Spleen (tissue), 11 donors: Measurements from ENCODE around the gene SETBP1. TPM values are rescaled to one million over a fixed set of nuclear protein-coding genes. Genes with fewer than 3 reads are reported as not detected.

Experiments
- DNase-seq: peaks from one replicate; pipeline ENCODE4 v3.0.0-alpha.2; 2020
- H3K27ac ChIP-seq, 8 donors: fragments of 200-600 bp; sonication (generic) in 7 of 8; 1 replicate in 4 of 8; 2 replicates in 4 of 8; pipeline versions ENCODE4 v1.5.0 to v1.8.0; 2016 to 2021; ENCODE audit warnings: inconsistent platforms in 4 of 8, mild to moderate bottlenecking in 4 of 8, moderate library complexity in 1 of 8
- H3K27me3 ChIP-seq, 7 donors: fragments of 200-600 bp; sonication (generic) in 6 of 7; replicated peaks in 1 of 7; 1 replicate in 4 of 7; 2 replicates in 3 of 7; pipeline versions ENCODE4 v1.5.0 to v1.8.0; 2016 to 2021; ENCODE audit warnings: inconsistent platforms in 3 of 7, mild to moderate bottlenecking in 1 of 7
- H3K36me3 ChIP-seq, 6 donors: fragments of 200-600 bp; sonication (generic) in 5 of 6; 1 replicate in 4 of 6; 2 replicates in 2 of 6; pipeline versions ENCODE4 v1.5.0 to v1.8.0; 2016 to 2021; ENCODE audit warnings: inconsistent platforms in 2 of 6
- H3K4me1 ChIP-seq, 6 donors: fragments of 200-600 bp; sonication (generic) in 5 of 6; 1 replicate in 3 of 6; 2 replicates in 3 of 6; pipeline versions ENCODE4 v1.5.0 to v1.8.0; 2016 to 2021; ENCODE audit warnings: inconsistent platforms in 3 of 6
- H3K4me3 ChIP-seq, 8 donors: fragments of 200-600 bp; sonication (generic) in 7 of 8; 1 replicate in 4 of 8; 2 replicates in 4 of 8; pipeline versions ENCODE4 v1.5.0 to v1.8.0; 2016 to 2021; ENCODE audit warnings: inconsistent platforms in 4 of 8, mild to moderate bottlenecking in 4 of 8, moderate library complexity in 2 of 8
- H3K9me3 ChIP-seq, 8 donors: fragments of 200-600 bp; sonication (generic) in 7 of 8; 1 replicate in 4 of 8; 2 replicates in 4 of 8; pipeline versions ENCODE4 v1.5.0 to v1.8.0; 2016 to 2021; ENCODE audit warnings: inconsistent platforms in 4 of 8
- CTCF ChIP-seq, 11 experiments: fragments of 200-600 bp in 7 of 11; fragments of 450-650 bp in 4 of 11; sonication (generic) in 4 of 11; IDR thresholded peaks in 8 of 11; conservative IDR thresholded peaks in 3 of 11; 1 replicate in 7 of 11; 2 replicates in 4 of 11; pipeline versions ENCODE4 v1.4.0 to v1.8.0; 2016 to 2021; ENCODE audit warnings: antibody characterized with exemption in 11 of 11, inconsistent platforms in 4 of 11, mild to moderate bottlenecking in 1 of 11
- POLR2A ChIP-seq, 3 donors: fragments of 450-650 bp; IDR thresholded peaks; one replicate each; pipeline ENCODE4 v1.5.1; 2017; ENCODE audit warnings: antibody characterized with exemption in 3 of 3, mild to moderate bottlenecking in 1 of 3
- POLR2AphosphoS5 ChIP-seq, 3 donors: sonication (generic); formaldehyde crosslinking; IDR thresholded peaks; one replicate each; pipeline ENCODE4 v1.5.1; 2017; ENCODE audit warnings: antibody characterized with exemption in 3 of 3
- WGBS, 5 donors: extraction: QIAGEN DNeasy Blood & Tissue Kit in 3 of 5; methylation state at CpG; one replicate each; pipeline versions ENCODE4 v1.1.5 to v1.1.7; 2013 to 2018; 5-methylcytosine and 5-hydroxymethylcytosine counted together
- intact Hi-C: fragments of 100-400 bp; cut with DNase I; formaldehyde crosslinking; loops from one replicate; pipeline ENCODE4 v1.15.0; 2023; ENCODE audit warnings: low total_unique reads
- polyA plus RNA-seq, 3 donors: library from polyadenylated mRNA; stranded (reverse); fragments of 200-250 nt; gene quantifications; one replicate each; pipeline ENCODE4 v1.2.1, GENCODE V29; 2013
- total RNA-seq, 7 donors: library from RNA; depleted of rRNA in 3 of 7; stranded (reverse); fragments of >200 nt in 3 of 7; fragmentation: NEBNext Ultra II Directional in 4 of 7; extraction: Animal tissue kit (Norgen Biotek cat#: 25700) in 4 of 7; gene quantifications; one replicate each; pipeline versions ENCODE4 v1.1.0 to v1.2.1, GENCODE V29; 2016 to 2021
- donor health status: healthy with polysubstance abuse.
- donor health status: DM: no; HTN: no; CAD: no; lungs with moderate emphysema.
- donor health status: DM: no; HTN: no; CAD: no.
- donor health status: Bipolar disorder and iron deficiency.
- donor health status: healthy.
- donor health status: DM: no; HTN: no; CAD: no.
- donor health status: DM: yes; HTN: yes; CAD: no.

SETBP1 gene
- total and polyA plus RNA-seq, 10 donors: 2.0 to 50.7 (median 33.1) TPM

GRCh38 chr18:44727291-44727690 lies 46.6 kb downstream of the SETBP1 start:
- Histone ChIP-seq H3K4me1 (peaks cover 52 to 100% (median 83%) of the 10 kb centered on the region in 6 donors), H3K27me3 (no peaks in the 10 kb centered on the region), H3K27ac (peak overlapping the region in 4 of 8 donors; percentile 79 to 83 (median 79)), H3K4me3 (no peak overlapping the region), H3K9me3 (no peaks in the 10 kb centered on the region), H3K36me3 (no peaks in the 10 kb centered on the region)
- no peak for DNase-seq
- TF ChIP-seq CTCF (IDR thresholded peaks at IDR 0.05 in 8 of 11, conservative IDR thresholded peaks at IDR 0.05 in 3 of 11): no peak
- TF ChIP-seq POLR2AphosphoS5 (IDR thresholded peaks at IDR 0.05): no peak
- no peak for TF ChIP-seq POLR2A (IDR thresholded peaks at IDR 0.05)
- 80 to 93% (median 86%) methylated on average over 4 of the region's 4 CpGs for WGBS, 5 donors
- intact Hi-C loops: no loop called here

- TF ChIP-seq POLR2AphosphoS5 (IDR thresholded peaks at IDR 0.05) (peak in 1 of 3 donors; percentile 10), POLR2A (IDR thresholded peaks at IDR 0.05) (no peak)
- intact Hi-C loops: no loop called here
- Histone ChIP-seq H3K36me3 (no peaks in the 10 kb centered on the region), H3K4me3 (no peak overlapping the region), H3K9me3 (no peaks in the 10 kb centered on the region), H3K27ac (peak overlapping the region in 4 of 8 donors; percentile 2 to 67 (median 32)), H3K4me1 (peaks cover 35 to 100% (median 81%) of the 10 kb centered on the region in 6 donors), H3K27me3 (no peaks in the 10 kb centered on the region)
- DNase-seq: peak; percentile 78
- WGBS, 5 donors: 67 to 74% (median 69%) methylated on average over 5 of the region's 5 CpGs
Observed at GRCh38 chr18:44729631-44730101, 49.0 kb downstream of the SETBP1 start.

- TF ChIP-seq POLR2A (IDR thresholded peaks at IDR 0.05) (no peak), CTCF (IDR thresholded peaks at IDR 0.05 in 8 of 11, conservative IDR thresholded peaks at IDR 0.05 in 3 of 11) (no peak), POLR2AphosphoS5 (IDR thresholded peaks at IDR 0.05) (no peak)
- Histone ChIP-seq H3K27ac (peak overlapping the region in 5 of 8 donors; percentile 16 to 67 (median 35)), H3K4me1 (peaks cover 30 to 98% (median 76%) of the 10 kb centered on the region in 6 donors), H3K9me3 (no peaks in the 10 kb centered on the region), H3K36me3 (no peaks in the 10 kb centered on the region), H3K27me3 (no peaks in the 10 kb centered on the region), H3K4me3 (no peak overlapping the region)
- no peak for DNase-seq
- intact Hi-C loops: no loop called here
- WGBS, 5 donors: 84 to 93% (median 89%) methylated on average over 7 of the region's 7 CpGs
Observed at GRCh38 chr18:44730803-44731529, 50.3 kb downstream of the SETBP1 start.

GRCh38 chr18:44731530-44732237 lies 51.0 kb downstream of the SETBP1 start:
- peak overlapping the region in 5 of 8 donors; percentile 16 to 67 (median 35) for H3K27ac ChIP-seq
- no peak overlapping the region for H3K4me3 ChIP-seq
- intact Hi-C loops: no loop called here
- DNase-seq: no peak
- peaks cover 23 to 90% (median 69%) of the 10 kb centered on the region in 6 donors for H3K4me1 ChIP-seq
- no peaks in the 10 kb centered on the region for H3K27me3 ChIP-seq
- no peak for TF ChIP-seq POLR2A (IDR thresholded peaks at IDR 0.05)
- no peak for TF ChIP-seq CTCF (IDR thresholded peaks at IDR 0.05 in 8 of 11, conservative IDR thresholded peaks at IDR 0.05 in 3 of 11)
- TF ChIP-seq POLR2AphosphoS5 (IDR thresholded peaks at IDR 0.05): no peak
- no peaks in the 10 kb centered on the region for H3K9me3 ChIP-seq
- WGBS, 5 donors: 61 to 76% (median 71%) methylated on average over 9 of the region's 9 CpGs
- no peaks in the 10 kb centered on the region for H3K36me3 ChIP-seq
